Mesendoderm (in vitro differentiated cells): ENCODE data around the gene ATP10A.

Source experiments
- DNase-seq: peaks from one replicate; pipeline ENCODE4 v3.0.0; 2013
- H2AK5ac ChIP-seq: 2 replicates; pipeline ENCODE4 v1.6.1; 2013; ENCODE audit warnings: low read length, inconsistent platforms
- H2BK120ac ChIP-seq: 2 replicates; pipeline ENCODE4 v1.6.1; 2013; ENCODE audit warnings: low read depth, mild to moderate bottlenecking, low read length, moderate library complexity, mixed read lengths
- H2BK15ac ChIP-seq: replicated peaks from 2 replicates; pipeline ENCODE4 v1.6.1; 2013; ENCODE audit warnings: low read depth, mild to moderate bottlenecking, moderate library complexity
- H2BK5ac ChIP-seq: 2 replicates; pipeline ENCODE4 v1.6.1; 2013; ENCODE audit warnings: low read length, inconsistent platforms
- H3K18ac ChIP-seq: 2 replicates; pipeline ENCODE4 v1.6.1; 2013; ENCODE audit warnings: mild to moderate bottlenecking, low read length, mixed read lengths
- H3K23ac ChIP-seq: one replicate; pipeline ENCODE4 v1.6.1; 2013; ENCODE audit warnings: low read length
- H3K27ac ChIP-seq: 2 replicates; pipeline ENCODE4 v1.5.1; 2013; ENCODE audit warnings: low read depth, mild to moderate bottlenecking, inconsistent platforms, low read length, moderate library complexity
- H3K27me3 ChIP-seq: 2 replicates; pipeline ENCODE4 v1.6.1; 2013; ENCODE audit warnings: low read length, control low read depth, mild to moderate bottlenecking, inconsistent platforms; ENCODE audit not compliant: insufficient read depth, poor library complexity
- H3K36me3 ChIP-seq: 2 replicates; pipeline ENCODE4 v1.6.1; 2013; ENCODE audit warnings: low read length, inconsistent platforms; ENCODE audit not compliant: control insufficient read depth, insufficient read depth
- H3K4ac ChIP-seq: one replicate; pipeline ENCODE4 v1.6.1; 2013; ENCODE audit warnings: low read depth, mild to moderate bottlenecking, low read length, moderate library complexity
- H3K4me1 ChIP-seq: 2 replicates; pipeline ENCODE4 v1.6.1; 2013; ENCODE audit warnings: low read depth, low read length, inconsistent platforms; ENCODE audit not compliant: control insufficient read depth
- H3K4me2 ChIP-seq: 2 replicates; pipeline ENCODE4 v1.6.1; 2013; ENCODE audit warnings: low read length
- H3K4me3 ChIP-seq: 2 replicates; pipeline ENCODE4 v1.5.1; 2013; ENCODE audit warnings: mild to moderate bottlenecking, low read length
- H3K56ac ChIP-seq: one replicate; pipeline ENCODE4 v1.6.1; 2013; ENCODE audit warnings: low read length
- H3K79me1 ChIP-seq: 2 replicates; pipeline ENCODE4 v1.6.1; 2013; ENCODE audit warnings: low read length, inconsistent platforms
- H3K79me2 ChIP-seq: 2 replicates; pipeline ENCODE4 v1.6.1; 2013; ENCODE audit warnings: mild to moderate bottlenecking, low read length; ENCODE audit not compliant: control insufficient read depth, insufficient read depth
- H3K9ac ChIP-seq: 2 replicates; pipeline ENCODE4 v1.6.1; 2013; ENCODE audit warnings: low read length, inconsistent platforms
- H4K5ac ChIP-seq: one replicate; pipeline ENCODE4 v1.6.1; 2013; ENCODE audit warnings: low read length
- H4K8ac ChIP-seq: one replicate; pipeline ENCODE4 v1.6.1; 2013; ENCODE audit warnings: low read depth, mild to moderate bottlenecking, control low read depth, low read length, moderate library complexity
- WGBS: extraction: QIAGEN DNeasy Blood & Tissue Kit; methylation state at CpG from one replicate; pipeline ENCODE4 v1.1.7; 2013; ENCODE audit warnings: low lambda C conversion rate, missing lambda C conversion rate; ENCODE audit not compliant: insufficient coverage; ENCODE audit errors: extremely low coverage; 5-methylcytosine and 5-hydroxymethylcytosine counted together

ATP10A gene

GRCh38 chr15:25730918-25731317, 132.2 kb downstream of the ATP10A start:
- no peak overlapping the region for H3K4me3 ChIP-seq
- H4K5ac ChIP-seq: no peak overlapping the region
- H3K4me1 ChIP-seq: no peaks in the 10 kb centered on the region
- no peak for DNase-seq
- H4K8ac ChIP-seq: no peak overlapping the region
- H3K79me2 ChIP-seq: no peaks in the 10 kb centered on the region
- H3K79me1 ChIP-seq: no peaks in the 10 kb centered on the region
- no peak overlapping the region for H3K23ac ChIP-seq
- H3K4ac ChIP-seq: no peak overlapping the region
- no peaks in the 10 kb centered on the region for H3K27me3 ChIP-seq
- H3K4me2 ChIP-seq: no peak overlapping the region
- no peak overlapping the region for H3K27ac ChIP-seq
- no peak overlapping the region for H2BK15ac ChIP-seq
- H3K18ac ChIP-seq: no peak overlapping the region
- H2BK5ac ChIP-seq: no peak overlapping the region
- no peak overlapping the region for H3K56ac ChIP-seq
- H3K9ac ChIP-seq: no peak overlapping the region
- no peaks in the 10 kb centered on the region for H3K36me3 ChIP-seq
- no CpG with 5 or more reads among the region's 6 CpGs for WGBS
- H2AK5ac ChIP-seq: no peak overlapping the region
- H2BK120ac ChIP-seq: no peak overlapping the region

GRCh38 chr15:25728816-25729215, 134.3 kb downstream of the ATP10A start:
- no peak for DNase-seq
- no peak overlapping the region for H3K18ac ChIP-seq
- no peak overlapping the region for H2BK5ac ChIP-seq
- H2AK5ac ChIP-seq: no peak overlapping the region
- no peak overlapping the region for H3K27ac ChIP-seq
- no peak overlapping the region for H4K5ac ChIP-seq
- no peak overlapping the region for H3K56ac ChIP-seq
- no peak overlapping the region for H2BK15ac ChIP-seq
- H4K8ac ChIP-seq: no peak overlapping the region
- WGBS: no CpG with 5 or more reads among the region's 15 CpGs
- H2BK120ac ChIP-seq: no peak overlapping the region
- no peak overlapping the region for H3K4me3 ChIP-seq
- H3K27me3 ChIP-seq: no peaks in the 10 kb centered on the region
- no peak overlapping the region for H3K9ac ChIP-seq
- no peak overlapping the region for H3K4ac ChIP-seq
- H3K4me2 ChIP-seq: no peak overlapping the region
- no peaks in the 10 kb centered on the region for H3K36me3 ChIP-seq
- H3K23ac ChIP-seq: no peak overlapping the region
- H3K79me1 ChIP-seq: no peaks in the 10 kb centered on the region
- no peaks in the 10 kb centered on the region for H3K79me2 ChIP-seq
- no peaks in the 10 kb centered on the region for H3K4me1 ChIP-seq

- Histone ChIP-seq H4K8ac (no peak overlapping the region), H3K27ac (no peak overlapping the region), H3K4me1 (no peaks in the 10 kb centered on the region), H2BK15ac (no peak overlapping the region), H3K4me2 (no peak overlapping the region), H3K27me3 (no peaks in the 10 kb centered on the region), H4K5ac (no peak overlapping the region), H2BK5ac (no peak overlapping the region), H3K36me3 (no peaks in the 10 kb centered on the region), H3K18ac (no peak overlapping the region), H3K9ac (no peak overlapping the region), H3K4me3 (no peak overlapping the region), H2AK5ac (no peak overlapping the region), H3K56ac (no peak overlapping the region), H3K23ac (no peak overlapping the region), H2BK120ac (no peak overlapping the region), H3K4ac (no peak overlapping the region), H3K79me2 (no peaks in the 10 kb centered on the region), H3K79me1 (no peaks in the 10 kb centered on the region)
- DNase-seq: peak; percentile 27
- no CpG with 5 or more reads among the region's 18 CpGs for WGBS
Measured at GRCh38 chr15:25727867-25728600, 135.1 kb downstream of the ATP10A start.

DNA sequence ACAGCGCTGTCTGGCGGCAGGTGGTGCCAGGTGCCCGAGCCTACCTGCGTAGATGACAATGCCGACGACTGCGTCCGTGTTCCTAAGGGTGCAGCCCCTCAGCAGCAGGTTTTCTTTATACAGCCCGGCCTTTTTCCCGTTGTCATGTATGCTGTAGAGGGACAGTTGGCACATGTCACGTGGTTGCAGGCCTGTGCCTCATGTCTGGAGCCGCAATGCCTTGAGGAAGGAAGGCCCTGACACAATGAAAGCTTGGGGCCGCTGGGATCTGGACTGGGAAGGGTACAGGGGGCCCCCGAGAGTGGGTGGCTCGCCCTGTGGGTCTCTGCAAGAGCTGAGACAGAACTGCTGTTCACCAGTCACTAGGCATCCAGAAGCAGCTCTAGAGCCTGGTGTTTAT, 136.0 kb downstream of the ATP10A start:
- H4K8ac ChIP-seq: no peak overlapping the region
- no peaks in the 10 kb centered on the region for H3K4me1 ChIP-seq
- WGBS: no CpG with 5 or more reads among the region's 15 CpGs
- H3K9ac ChIP-seq: no peak overlapping the region
- H3K23ac ChIP-seq: no peak overlapping the region
- H2BK15ac ChIP-seq: no peak overlapping the region
- no peak overlapping the region for H3K4me2 ChIP-seq
- no peak overlapping the region for H4K5ac ChIP-seq
- H3K79me2 ChIP-seq: no peaks in the 10 kb centered on the region
- DNase-seq: no peak
- H2AK5ac ChIP-seq: no peak overlapping the region
- H3K27me3 ChIP-seq: no peaks in the 10 kb centered on the region
- no peak overlapping the region for H3K27ac ChIP-seq
- H3K36me3 ChIP-seq: no peaks in the 10 kb centered on the region
- H3K79me1 ChIP-seq: no peaks in the 10 kb centered on the region
- no peak overlapping the region for H3K18ac ChIP-seq
- no peak overlapping the region for H3K4me3 ChIP-seq
- no peak overlapping the region for H2BK120ac ChIP-seq
- no peak overlapping the region for H3K4ac ChIP-seq
- no peak overlapping the region for H3K56ac ChIP-seq
- no peak overlapping the region for H2BK5ac ChIP-seq

- no peak for DNase-seq
Measured at GRCh38 chr15:25725758-25726157, 137.4 kb downstream of the ATP10A start.

GRCh38 chr15:25724899-25725298, 138.2 kb downstream of the ATP10A start:
- Histone ChIP-seq H3K56ac (no peak overlapping the region), H3K27me3 (no peaks in the 10 kb centered on the region), H4K8ac (no peak overlapping the region), H3K36me3 (no peaks in the 10 kb centered on the region), H3K4me1 (no peaks in the 10 kb centered on the region), H3K18ac (no peak overlapping the region), H3K23ac (no peak overlapping the region), H2AK5ac (no peak overlapping the region), H3K4me2 (no peak overlapping the region), H3K79me1 (no peaks in the 10 kb centered on the region), H3K79me2 (no peaks in the 10 kb centered on the region), H3K27ac (no peak overlapping the region), H3K9ac (no peak overlapping the region), H4K5ac (no peak overlapping the region), H2BK15ac (no peak overlapping the region), H2BK5ac (no peak overlapping the region), H2BK120ac (no peak overlapping the region), H3K4ac (no peak overlapping the region), H3K4me3 (no peak overlapping the region)
- DNase-seq: no peak
- WGBS: no CpG with 5 or more reads among the region's 7 CpGs

More at GRCh38 chr15:25725758-25726157, 137.4 kb downstream of the ATP10A start:
- Histone ChIP-seq H3K36me3 (no peaks in the 10 kb centered on the region), H3K56ac (no peak overlapping the region), H3K18ac (no peak overlapping the region), H2BK120ac (no peak overlapping the region), H3K23ac (no peak overlapping the region), H3K4me3 (no peak overlapping the region), H3K27ac (no peak overlapping the region), H3K4me1 (no peaks in the 10 kb centered on the region), H3K79me1 (no peaks in the 10 kb centered on the region), H3K4me2 (no peak overlapping the region), H3K9ac (no peak overlapping the region), H2BK5ac (no peak overlapping the region), H4K8ac (no peak overlapping the region), H3K4ac (no peak overlapping the region), H2BK15ac (no peak overlapping the region), H3K27me3 (no peaks in the 10 kb centered on the region), H2AK5ac (no peak overlapping the region), H4K5ac (no peak overlapping the region), H3K79me2 (no peaks in the 10 kb centered on the region)
- no CpG with 5 or more reads among the region's 14 CpGs for WGBS
